CD14-positive monocyte (primary cell): ENCODE data around the gene GULP1. TPM values are rescaled to one million over a fixed set of nuclear protein-coding genes. Genes with fewer than 3 reads are reported as not detected.

Source experiments
- DNase-seq, 3 donors: peaks; one replicate each; pipeline ENCODE4 v3.0.0-alpha.2; 2011 to 2022
- H2AFZ ChIP-seq: 2 replicates; pipeline ENCODE4 v1.6.0; 2012; ENCODE audit warnings: mild to moderate bottlenecking, low read depth, low read length, inconsistent platforms; ENCODE audit not compliant: insufficient read depth, poor library complexity, severe bottlenecking
- H3K27ac ChIP-seq, 2 donors: 1 replicate in 1 of 2; 2 replicates in 1 of 2; pipeline ENCODE4 v1.5.1; 2012 to 2013; ENCODE audit warnings: low read length in 2 of 2, control low read depth in 1 of 2, inconsistent platforms in 1 of 2, low read depth in 1 of 2, mild to moderate bottlenecking in 1 of 2
- H3K27me3 ChIP-seq, 2 donors: one replicate each; pipeline versions ENCODE4 v1.6.0 to v1.6.1; 2011 to 2013; ENCODE audit warnings: low read length in 2 of 2; ENCODE audit not compliant: control insufficient read depth in 2 of 2, insufficient read depth in 2 of 2
- H3K36me3 ChIP-seq, 2 donors: replicated peaks in 1 of 2; 1 replicate in 1 of 2; 2 replicates in 1 of 2; pipeline versions ENCODE4 v1.5.1 to v1.6.1; 2012 to 2013; ENCODE audit warnings: low read length in 2 of 2, control low read depth in 1 of 2, inconsistent platforms in 1 of 2, mild to moderate bottlenecking in 1 of 2; ENCODE audit not compliant: insufficient read depth in 2 of 2, control insufficient read depth in 1 of 2
- H3K4me1 ChIP-seq, 2 donors: 1 replicate in 1 of 2; 2 replicates in 1 of 2; pipeline versions ENCODE4 v1.5.1 to v1.6.1; 2012 to 2013; ENCODE audit warnings: low read length in 2 of 2, control low read depth in 1 of 2, inconsistent platforms in 1 of 2, mild to moderate bottlenecking in 1 of 2, moderate library complexity in 1 of 2; ENCODE audit not compliant: insufficient read depth in 2 of 2, control insufficient read depth in 1 of 2
- H3K4me2 ChIP-seq: replicated peaks from 2 replicates; pipeline ENCODE3; 2012; ENCODE audit warnings: low read length, moderate library complexity, mild to moderate bottlenecking; ENCODE audit not compliant: poor library complexity, severe bottlenecking; ENCODE audit errors: extremely low read depth
- H3K4me3 ChIP-seq, 3 experiments: fragments of 200-600 bp in 1 of 3; sonication (generic) in 1 of 3; replicated peaks in 1 of 3; 1 replicate in 2 of 3; 2 replicates in 1 of 3; pipeline ENCODE4 v1.5.1; 2011 to 2013; ENCODE audit warnings: low read length in 3 of 3, mild to moderate bottlenecking in 3 of 3, control low read depth in 2 of 3, low read depth in 2 of 3, inconsistent platforms in 1 of 3, moderate library complexity in 1 of 3
- H3K79me2 ChIP-seq: 2 replicates; pipeline ENCODE4 v1.6.0; 2012; ENCODE audit warnings: mild to moderate bottlenecking, control low read depth, inconsistent platforms, low read length, moderate library complexity; ENCODE audit not compliant: insufficient read depth
- H3K9ac ChIP-seq: 2 replicates; pipeline ENCODE4 v1.6.0; 2017; ENCODE audit warnings: low read length, mild to moderate bottlenecking; ENCODE audit not compliant: insufficient read depth, poor library complexity, severe bottlenecking
- H3K9me3 ChIP-seq, 2 donors: replicated peaks in 1 of 2; 1 replicate in 1 of 2; 2 replicates in 1 of 2; pipeline versions ENCODE4 v1.5.1 to v1.6.1; 2012 to 2013; ENCODE audit warnings: low read length in 2 of 2, control low read depth in 1 of 2; ENCODE audit not compliant: control insufficient read depth in 1 of 2, insufficient read depth in 1 of 2
- H4K20me1 ChIP-seq: 2 replicates; pipeline ENCODE4 v1.6.0; 2012; ENCODE audit warnings: mild to moderate bottlenecking, low read length, control low read depth, moderate library complexity; ENCODE audit not compliant: insufficient read depth
- H3K27ac Mint-ChIP-seq, 7 donors: one replicate each; pipeline ENCODE4 v1.8.0; 2020; ENCODE audit warnings: mild to moderate bottlenecking in 7 of 7, mixed read lengths in 7 of 7, moderate library complexity in 6 of 7, inconsistent platforms in 2 of 7
- H3K27me3 Mint-ChIP-seq, 3 donors: one replicate each; pipeline ENCODE4 v1.8.0; 2021 to 2022; ENCODE audit warnings: low read depth in 3 of 3, mild to moderate bottlenecking in 3 of 3, mixed read lengths in 3 of 3, moderate library complexity in 3 of 3, inconsistent platforms in 1 of 3
- H3K36me3 Mint-ChIP-seq, 2 donors: one replicate each; pipeline ENCODE4 v1.8.0; 2020; ENCODE audit warnings: mixed read lengths in 2 of 2, inconsistent platforms in 1 of 2, mild to moderate bottlenecking in 1 of 2
- H3K4me1 Mint-ChIP-seq: one replicate; pipeline ENCODE4 v1.8.0; 2020; ENCODE audit warnings: mild to moderate bottlenecking, mixed read lengths
- H3K4me3 Mint-ChIP-seq, 2 donors: one replicate each; pipeline ENCODE4 v1.8.0; 2020; ENCODE audit warnings: mild to moderate bottlenecking in 2 of 2, mixed read lengths in 2 of 2, moderate library complexity in 1 of 2
- H3K9me3 Mint-ChIP-seq, 7 donors: one replicate each; pipeline ENCODE4 v1.8.0; 2020 to 2022; ENCODE audit warnings: mixed read lengths in 7 of 7, mild to moderate bottlenecking in 6 of 7, moderate library complexity in 6 of 7, inconsistent platforms in 2 of 7
- WGBS: methylation state at CpG from one replicate; pipeline ENCODE4 v1.1.5; 2013; ENCODE audit warnings: missing lambda C conversion rate; ENCODE audit not compliant: insufficient coverage; 5-methylcytosine and 5-hydroxymethylcytosine counted together
- intact Hi-C, 2 donors: fragments of 100-400 bp; cut with micrococcal nuclease; formaldehyde crosslinking; loops; one replicate each; pipeline versions ENCODE4 v1.15.0 to v1.15.1; 2023
- polyA plus RNA-seq, 3 donors: library from polyadenylated mRNA; depleted of rRNA in 1 of 3; unstranded in 2 of 3; stranded (reverse) in 1 of 3; fragments of 300-500 nt in 2 of 3; fragments of >200 nt in 1 of 3; fragmentation: Illumina TruSeq in 2 of 3; gene quantifications; 1 replicate in 2 of 3; 2 replicates in 1 of 3; pipeline ENCODE4 v1.2.3, GENCODE V29; 2012 to 2021
- small RNA-seq: library from RNA; depleted of rRNA; stranded (forward); fragments of <200 nt; gene quantifications from one replicate; pipeline ENCODE3, GENCODE V24; 2012; ENCODE audit warnings: low read depth; ENCODE audit not compliant: insufficient read length
- TF ChIP-seq, protein P1 (sequence below): fragments of 200-600 bp; IDR thresholded peaks from one replicate; pipeline ENCODE4 v1.8.0; 2022; ENCODE audit warnings: antibody characterized with exemption, mild to moderate bottlenecking

GULP1 gene
- polyA plus RNA-seq, 3 donors, result not detected

DNA sequence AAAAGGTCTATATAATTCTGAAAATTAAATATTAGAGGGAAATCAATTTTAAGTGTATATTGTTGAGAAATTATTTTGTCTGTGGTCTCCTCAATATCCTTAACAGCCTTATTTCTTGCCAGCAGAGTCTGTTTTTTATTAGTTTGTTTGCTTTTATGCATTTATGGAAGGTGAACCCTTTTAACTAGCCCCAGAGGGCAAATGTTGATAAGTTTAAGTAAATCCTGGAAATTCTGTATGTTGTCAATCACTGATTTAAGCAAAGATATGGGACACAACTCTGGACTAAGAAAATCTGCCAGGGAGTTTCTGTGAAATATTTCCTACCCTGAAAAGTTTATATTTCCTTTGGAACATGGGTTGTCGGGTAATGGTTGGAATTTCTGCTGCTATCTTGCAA lies 343.0 kb downstream of the GULP1 start:
- TF ChIP-seq, protein P1, sequence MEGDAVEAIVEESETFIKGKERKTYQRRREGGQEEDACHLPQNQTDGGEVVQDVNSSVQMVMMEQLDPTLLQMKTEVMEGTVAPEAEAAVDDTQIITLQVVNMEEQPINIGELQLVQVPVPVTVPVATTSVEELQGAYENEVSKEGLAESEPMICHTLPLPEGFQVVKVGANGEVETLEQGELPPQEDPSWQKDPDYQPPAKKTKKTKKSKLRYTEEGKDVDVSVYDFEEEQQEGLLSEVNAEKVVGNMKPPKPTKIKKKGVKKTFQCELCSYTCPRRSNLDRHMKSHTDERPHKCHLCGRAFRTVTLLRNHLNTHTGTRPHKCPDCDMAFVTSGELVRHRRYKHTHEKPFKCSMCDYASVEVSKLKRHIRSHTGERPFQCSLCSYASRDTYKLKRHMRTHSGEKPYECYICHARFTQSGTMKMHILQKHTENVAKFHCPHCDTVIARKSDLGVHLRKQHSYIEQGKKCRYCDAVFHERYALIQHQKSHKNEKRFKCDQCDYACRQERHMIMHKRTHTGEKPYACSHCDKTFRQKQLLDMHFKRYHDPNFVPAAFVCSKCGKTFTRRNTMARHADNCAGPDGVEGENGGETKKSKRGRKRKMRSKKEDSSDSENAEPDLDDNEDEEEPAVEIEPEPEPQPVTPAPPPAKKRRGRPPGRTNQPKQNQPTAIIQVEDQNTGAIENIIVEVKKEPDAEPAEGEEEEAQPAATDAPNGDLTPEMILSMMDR, result no peak
- no peak overlapping the region for H3K9ac ChIP-seq

More for the DNA sequence above, 343.0 kb downstream of the GULP1 start:
- H3K4me2 ChIP-seq, result no peak overlapping the region
- peaks cover 0 to 4% (median 1%) of the 10 kb centered on the region in 7 donors for H3K9me3 Mint-ChIP-seq
- H3K9me3 ChIP-seq, result peaks cover 0 to 3% of the 10 kb centered on the region in 2 donors
- no peaks in the 10 kb centered on the region for H3K4me1 Mint-ChIP-seq
- H3K4me1 ChIP-seq, result no peaks in the 10 kb centered on the region
- intact Hi-C loops, result no loop called here
- H3K79me2 ChIP-seq, result no peaks in the 10 kb centered on the region
- DNase-seq, result no peak
- WGBS, result no CpG with 5 or more reads among the region's 1 CpG
- H3K27ac ChIP-seq, result no peak overlapping the region
- peaks cover 0 to 2% (median 0%) of the 10 kb centered on the region in 3 donors for H3K27me3 Mint-ChIP-seq
- H3K36me3 Mint-ChIP-seq, result no peaks in the 10 kb centered on the region
- no peaks in the 10 kb centered on the region for H3K36me3 ChIP-seq
- no peak overlapping the region for H3K27ac Mint-ChIP-seq
- no peaks in the 10 kb centered on the region for H4K20me1 ChIP-seq
- no peak overlapping the region for H2AFZ ChIP-seq
- no peak overlapping the region for H3K4me3 Mint-ChIP-seq
- no peaks in the 10 kb centered on the region for H3K27me3 ChIP-seq
- H3K4me3 ChIP-seq, result no peak overlapping the region

Small RNA genes lying within 50 kb of the gene (small RNA-seq; reads per million reads assigned to genes)
- not detected for gene MIR561
- not detected for gene RNA5SP114
